Hepatocyte (in vitro differentiated cells): ENCODE data around the gene DDR2.

Experiments used
- EZH2 ChIP-seq: fragments of 200-600 bp; sonication (generic); IDR thresholded peaks from 2 replicates; pipeline ENCODE4 v1.6.1; 2016; ENCODE audit warnings: antibody characterized with exemption, mild to moderate bottlenecking, borderline replicate concordance
- EZH2phosphoT487 ChIP-seq: fragments of 200-600 bp; sonication (generic); IDR thresholded peaks from one replicate; pipeline ENCODE4 v1.6.1; 2018; ENCODE audit warnings: antibody characterized with exemption, mild to moderate bottlenecking, low read depth, moderate library complexity; ENCODE audit not compliant: unreplicated experiment, severe bottlenecking
- TF ChIP-seq, protein P1 (sequence below): fragments of 200-600 bp; sonication (generic); IDR thresholded peaks from 2 replicates; pipeline ENCODE4 v1.5.1; 2016; ENCODE audit warnings: antibody characterized with exemption, mild to moderate bottlenecking; ENCODE audit not compliant: poor library complexity

GRCh38 chr1:162629651-162630050 lies 2.6 kb upstream of the DDR2 start:
- TF ChIP-seq, protein P1, sequence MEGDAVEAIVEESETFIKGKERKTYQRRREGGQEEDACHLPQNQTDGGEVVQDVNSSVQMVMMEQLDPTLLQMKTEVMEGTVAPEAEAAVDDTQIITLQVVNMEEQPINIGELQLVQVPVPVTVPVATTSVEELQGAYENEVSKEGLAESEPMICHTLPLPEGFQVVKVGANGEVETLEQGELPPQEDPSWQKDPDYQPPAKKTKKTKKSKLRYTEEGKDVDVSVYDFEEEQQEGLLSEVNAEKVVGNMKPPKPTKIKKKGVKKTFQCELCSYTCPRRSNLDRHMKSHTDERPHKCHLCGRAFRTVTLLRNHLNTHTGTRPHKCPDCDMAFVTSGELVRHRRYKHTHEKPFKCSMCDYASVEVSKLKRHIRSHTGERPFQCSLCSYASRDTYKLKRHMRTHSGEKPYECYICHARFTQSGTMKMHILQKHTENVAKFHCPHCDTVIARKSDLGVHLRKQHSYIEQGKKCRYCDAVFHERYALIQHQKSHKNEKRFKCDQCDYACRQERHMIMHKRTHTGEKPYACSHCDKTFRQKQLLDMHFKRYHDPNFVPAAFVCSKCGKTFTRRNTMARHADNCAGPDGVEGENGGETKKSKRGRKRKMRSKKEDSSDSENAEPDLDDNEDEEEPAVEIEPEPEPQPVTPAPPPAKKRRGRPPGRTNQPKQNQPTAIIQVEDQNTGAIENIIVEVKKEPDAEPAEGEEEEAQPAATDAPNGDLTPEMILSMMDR: no peak
- TF ChIP-seq EZH2 (no peak), EZH2phosphoT487 (no peak)
